Cardiac fibroblast (primary cell): ENCODE results near the gene MGMT.

Experiments used
- DNase-seq, 2 donors: peaks; one replicate each; pipeline versions ENCODE4 v3.0.0 to v3.0.0-alpha.2; 2010; ENCODE audit warnings: low read depth in 2 of 2
- H3K4me3 ChIP-seq, 2 donors: replicated peaks in 1 of 2; 1 replicate in 1 of 2; 2 replicates in 1 of 2; pipeline ENCODE4 v1.5.1; 2011; ENCODE audit warnings: low read depth in 2 of 2, low read length in 2 of 2, mild to moderate bottlenecking in 2 of 2, moderate library complexity in 1 of 2
- CTCF ChIP-seq: IDR thresholded peaks from one replicate; pipeline ENCODE4 v1.5.1; 2011; ENCODE audit warnings: low read depth, mild to moderate bottlenecking, low read length, inconsistent platforms

MGMT gene

GRCh38 chr10:129550658-129551057, 83.6 kb downstream of the MGMT start:
- no peak overlapping the region for H3K4me3 ChIP-seq
- DNase-seq = no peak
- no peak for TF ChIP-seq CTCF

DNA sequence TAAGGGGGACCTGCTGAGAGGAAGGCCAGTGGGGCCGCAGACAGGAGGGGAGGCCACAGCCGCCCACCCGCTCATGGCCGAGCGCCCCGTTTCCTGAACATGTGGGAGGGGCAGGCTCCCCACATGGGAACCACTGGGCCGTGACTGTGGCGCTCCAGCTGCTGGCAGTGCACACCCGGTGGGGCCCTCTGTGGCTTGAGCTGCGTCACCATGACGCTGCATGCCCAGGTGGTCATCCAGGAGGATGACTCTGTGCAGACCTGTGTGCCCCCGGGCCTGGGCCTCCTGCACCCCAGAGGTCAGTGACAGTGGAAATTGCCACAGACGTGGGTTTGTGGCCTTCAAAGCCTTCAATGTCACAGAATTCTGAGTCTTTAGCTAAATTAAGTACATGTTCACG, 85.1 kb downstream of the MGMT start:
- H3K4me3 ChIP-seq = no peak overlapping the region
- DNase-seq = no peak
- no peak for TF ChIP-seq CTCF

- no peak overlapping the region for H3K4me3 ChIP-seq
- DNase-seq = no peak
- no peak for TF ChIP-seq CTCF
Measured at GRCh38 chr10:129553928-129554327, 86.9 kb downstream of the MGMT start.

DNA sequence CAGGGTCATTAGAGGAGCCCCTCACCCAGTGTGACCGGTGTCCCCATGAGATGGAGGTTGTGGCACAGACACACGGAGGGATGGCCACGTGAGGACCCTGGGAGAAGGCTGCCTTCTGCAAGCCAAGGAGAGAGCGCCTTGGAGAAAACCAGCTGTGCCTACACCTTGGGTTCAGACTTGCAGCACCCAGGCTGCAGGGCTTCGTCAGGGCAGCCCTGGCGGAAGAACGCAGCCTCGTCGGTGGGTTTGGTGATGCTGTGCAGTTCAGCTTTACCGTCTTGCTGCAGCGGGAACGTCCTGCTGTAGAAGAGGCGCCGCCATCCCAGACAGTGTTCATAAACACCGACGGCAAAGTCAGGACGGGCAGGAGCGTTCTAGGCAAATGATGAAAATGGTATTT, 89.3 kb downstream of the MGMT start:
- TF ChIP-seq CTCF = no peak
- no peak overlapping the region for H3K4me3 ChIP-seq
- no peak for DNase-seq

DNA sequence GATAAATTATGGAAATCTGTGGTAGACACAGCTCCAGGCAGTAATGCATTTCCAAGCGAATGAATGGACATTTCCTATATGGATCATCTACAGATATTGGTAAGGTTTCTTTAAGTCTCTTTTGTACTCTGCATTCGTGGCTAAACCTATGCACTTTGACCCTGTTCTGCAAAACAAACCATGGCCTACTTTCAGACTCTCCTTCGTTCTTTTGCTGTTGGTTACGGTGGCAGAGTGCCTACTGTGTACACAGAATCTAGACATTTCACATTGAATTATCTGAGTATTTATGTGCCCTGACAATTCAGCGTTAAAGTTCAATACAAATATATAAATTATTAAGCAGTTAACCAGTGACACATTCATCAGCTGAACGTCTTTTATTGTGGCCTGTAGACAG, 93.3 kb downstream of the MGMT start:
- no peak for TF ChIP-seq CTCF
- no peak overlapping the region for H3K4me3 ChIP-seq
- no peak for DNase-seq

DNA sequence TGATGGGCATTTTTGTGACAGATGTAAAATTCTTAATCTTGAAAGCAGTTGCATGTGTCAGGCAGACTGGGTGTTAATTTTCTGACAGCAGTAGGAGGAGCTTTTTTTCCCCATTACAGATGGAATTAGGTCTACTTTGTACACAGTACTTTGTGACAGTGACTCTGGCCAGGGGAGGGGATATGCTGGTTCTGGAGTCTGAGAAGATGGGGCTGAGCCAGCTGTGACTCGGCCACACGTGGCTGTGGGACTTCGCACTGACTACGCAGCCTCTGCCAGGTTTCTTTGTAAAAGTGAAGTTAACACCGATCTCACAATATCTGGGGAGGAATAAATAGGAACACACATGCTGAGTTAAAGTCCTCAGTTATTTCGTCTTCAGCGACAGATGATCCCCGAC, 95.4 kb downstream of the MGMT start:
- no peak for DNase-seq
- no peak overlapping the region for H3K4me3 ChIP-seq
- no peak for TF ChIP-seq CTCF

DNA sequence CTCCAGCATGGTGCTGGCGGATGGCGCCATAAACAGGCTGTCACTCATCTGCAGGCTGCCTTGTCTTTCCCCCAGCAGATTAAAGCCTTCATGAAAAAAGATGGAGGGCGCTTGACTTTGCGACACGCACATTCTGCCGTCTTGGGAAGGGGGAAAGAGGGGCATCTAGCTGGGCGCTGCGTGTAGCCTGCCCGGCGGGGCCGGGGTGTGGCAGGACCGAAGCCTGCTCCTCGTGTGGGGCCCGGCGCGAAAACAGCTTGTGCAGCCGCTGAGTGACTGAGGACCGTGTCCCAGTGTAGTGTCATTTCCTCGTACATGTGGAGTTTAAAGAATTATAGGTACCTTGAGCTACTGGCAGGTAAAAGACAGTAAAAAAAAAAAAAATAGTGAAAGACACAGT, 97.9 kb downstream of the MGMT start:
- H3K4me3 ChIP-seq = no peak overlapping the region
- no peak for TF ChIP-seq CTCF
- DNase-seq = no peak
